Caco-2 (cell line): ENCODE results near the gene TALDO1. TPM values are rescaled to one million over a fixed set of nuclear protein-coding genes. Genes with fewer than 3 reads are reported as not detected.

Experiments used
- BruUV-seq: library from RNA; stranded (reverse); fragments of 400-500 nt; replicated peaks from 2 replicates; lab custom pipeline; 2021; lab: Mats Ljungman, UMichigan
- CTCF ChIA-PET: fragments of 300-600 bp; sonication (Branson Sonifier 250); formaldehyde crosslinking; loops from one replicate; lab custom pipeline; 2022; ENCODE audit warnings: antibody characterized with exemption; lab: Charles Lee
- POLR2A ChIA-PET: fragments of 300-600 bp; sonication (Branson Sonifier 250); formaldehyde crosslinking; loops from one replicate; lab custom pipeline; 2022; ENCODE audit warnings: antibody characterized with exemption; lab: Charles Lee
- DNase-seq, 2 experiments: peaks; one replicate each; pipeline versions ENCODE4 v3.0.0 to v3.0.0-alpha.2; 2020 to 2022
- H3K27me3 ChIP-seq: replicated peaks from 2 replicates; pipeline ENCODE4 v1.6.0; 2011; ENCODE audit warnings: low read length; ENCODE audit not compliant: control insufficient read depth, insufficient read depth
- H3K36me3 ChIP-seq: 2 replicates; pipeline ENCODE4 v1.5.1; 2011; ENCODE audit warnings: low read length; ENCODE audit not compliant: control insufficient read depth, insufficient read depth
- H3K4me1 ChIP-seq: fragments of 250-450 bp; sonication (Bioruptor Pico); 2 replicates; pipeline ENCODE4 v1.5.1; 2020; ENCODE audit warnings: mild to moderate bottlenecking
- H3K4me3 ChIP-seq: 2 replicates; pipeline ENCODE4 v1.5.1; 2011; ENCODE audit warnings: low read depth, mild to moderate bottlenecking, control low read depth, low read length
- H3K9me3 ChIP-seq: fragments of 250-450 bp; sonication (Bioruptor Pico); 2 replicates; pipeline ENCODE4 v1.5.1; 2020; ENCODE audit warnings: mild to moderate bottlenecking, moderate library complexity
- H3K27ac Mint-ChIP-seq: one replicate; pipeline ENCODE4 v1.8.0; 2022; ENCODE audit warnings: mixed read lengths; ENCODE audit not compliant: unreplicated experiment
- H3K27me3 Mint-ChIP-seq: one replicate; pipeline ENCODE4 v1.8.0; 2022; ENCODE audit warnings: mixed read lengths; ENCODE audit not compliant: insufficient read depth, unreplicated experiment
- H3K36me3 Mint-ChIP-seq: one replicate; pipeline ENCODE4 v1.8.0; 2022; ENCODE audit warnings: mild to moderate bottlenecking, mixed read lengths; ENCODE audit not compliant: insufficient read depth, unreplicated experiment
- H3K4me1 Mint-ChIP-seq: one replicate; pipeline ENCODE4 v1.8.0; 2022; ENCODE audit warnings: low read depth, mixed read lengths; ENCODE audit not compliant: unreplicated experiment
- H3K4me3 Mint-ChIP-seq: one replicate; pipeline ENCODE4 v1.8.0; 2022; ENCODE audit warnings: mild to moderate bottlenecking, moderate library complexity, mixed read lengths; ENCODE audit not compliant: unreplicated experiment
- H3K9me3 Mint-ChIP-seq: one replicate; pipeline ENCODE4 v1.8.0; 2022; ENCODE audit warnings: mixed read lengths; ENCODE audit not compliant: unreplicated experiment
- CTCF ChIP-seq, 2 experiments: fragments of 200-600 bp in 1 of 2; IDR thresholded peaks; 1 replicate in 1 of 2; 2 replicates in 1 of 2; pipeline versions ENCODE4 v1.5.1 to v1.8.0; 2011 to 2022; ENCODE audit warnings: antibody characterized with exemption in 1 of 2, control low read depth in 1 of 2, inconsistent platforms in 1 of 2, low read depth in 1 of 2, low read length in 1 of 2, mild to moderate bottlenecking in 1 of 2, moderate library complexity in 1 of 2; ENCODE audit not compliant: insufficient read depth in 1 of 2, severe bottlenecking in 1 of 2, unreplicated experiment in 1 of 2
- intact Hi-C: fragments of 100-400 bp; cut with micrococcal nuclease; formaldehyde crosslinking; loops from one replicate; pipeline ENCODE4 v1.10.0; 2022; ENCODE audit not compliant: unreplicated experiment
- total RNA-seq: library from RNA; stranded (reverse); gene quantifications from 2 replicates; pipeline ENCODE4 v1.2.3, GENCODE V29; 2022

The TALDO1 gene
- total RNA-seq, 1 experiment from 2014 or later, result 293 TPM

- Mint-ChIP-seq H3K36me3 (peaks cover 25% of the 10 kb centered on the region), H3K4me1 (no peaks in the 10 kb centered on the region), H3K27ac (no peak overlapping the region), H3K27me3 (no peaks in the 10 kb centered on the region), H3K9me3 (no peaks in the 10 kb centered on the region), H3K4me3 (peak overlapping the region; percentile 33)
- ChIA-PET CTCF (no interaction called here), POLR2A (no interaction called here)
- TF ChIP-seq CTCF (IDR thresholded peaks at IDR 0.05; ENCODE audit: insufficient read depth in 1 of 2, low read depth in 1 of 2, low read length in 1 of 2, severe bottlenecking in 1 of 2, unreplicated experiment in 1 of 2), result no peak
- no TSS peak for BruUV-seq
- Histone ChIP-seq H3K9me3 (no peaks in the 10 kb centered on the region), H3K36me3 (no peaks in the 10 kb centered on the region), H3K4me3 (no peak overlapping the region), H3K4me1 (peaks cover 14% of the 10 kb centered on the region; the same call in 1 of the 2 replicates), H3K27me3 (no peaks in the 10 kb centered on the region)
- intact Hi-C loops, result no loop called here
- no peak for DNase-seq
Observed at GRCh38 chr11:802693-803466, 55.6 kb downstream of the TALDO1 start.

- peak overlapping the region; percentile 74 for H3K4me3 Mint-ChIP-seq
- CTCF ChIA-PET, result no interaction called here
Observed at GRCh38 chr11:803467-803742, 56.1 kb downstream of the TALDO1 start.

More at GRCh38 chr11:803467-803742, 56.1 kb downstream of the TALDO1 start:
- H3K9me3 ChIP-seq, result no peaks in the 10 kb centered on the region
- Mint-ChIP-seq H3K27me3 (no peaks in the 10 kb centered on the region), H3K36me3 (peaks cover 25% of the 10 kb centered on the region), H3K9me3 (no peaks in the 10 kb centered on the region), H3K4me1 (no peaks in the 10 kb centered on the region), H3K27ac (no peak overlapping the region)
- no peaks in the 10 kb centered on the region for H3K36me3 ChIP-seq
- no peak overlapping the region for H3K4me3 ChIP-seq
- no peak for TF ChIP-seq CTCF (IDR thresholded peaks at IDR 0.05; ENCODE audit: insufficient read depth in 1 of 2, low read depth in 1 of 2, low read length in 1 of 2, severe bottlenecking in 1 of 2, unreplicated experiment in 1 of 2)
- BruUV-seq, result no TSS peak
- H3K27me3 ChIP-seq, result no peaks in the 10 kb centered on the region
- no peak for DNase-seq
- H3K4me1 ChIP-seq, result peaks cover 14% of the 10 kb centered on the region; the same call in 1 of the 2 replicates
- intact Hi-C loops, result no loop called here
- POLR2A ChIA-PET, result no interaction called here
